GM18519 (cell line): ENCODE measurements around the gene CACNA1H.

ENCODE experiments used
- ATAC-seq: cut with Tn5 transposase; IDR thresholded peaks from one replicate; pipeline ENCODE4 v1.9.1; 2021; ENCODE audit warnings: mild to moderate bottlenecking, moderate library complexity; ENCODE audit not compliant: unreplicated experiment, low FRiP score

CACNA1H gene

DNA sequence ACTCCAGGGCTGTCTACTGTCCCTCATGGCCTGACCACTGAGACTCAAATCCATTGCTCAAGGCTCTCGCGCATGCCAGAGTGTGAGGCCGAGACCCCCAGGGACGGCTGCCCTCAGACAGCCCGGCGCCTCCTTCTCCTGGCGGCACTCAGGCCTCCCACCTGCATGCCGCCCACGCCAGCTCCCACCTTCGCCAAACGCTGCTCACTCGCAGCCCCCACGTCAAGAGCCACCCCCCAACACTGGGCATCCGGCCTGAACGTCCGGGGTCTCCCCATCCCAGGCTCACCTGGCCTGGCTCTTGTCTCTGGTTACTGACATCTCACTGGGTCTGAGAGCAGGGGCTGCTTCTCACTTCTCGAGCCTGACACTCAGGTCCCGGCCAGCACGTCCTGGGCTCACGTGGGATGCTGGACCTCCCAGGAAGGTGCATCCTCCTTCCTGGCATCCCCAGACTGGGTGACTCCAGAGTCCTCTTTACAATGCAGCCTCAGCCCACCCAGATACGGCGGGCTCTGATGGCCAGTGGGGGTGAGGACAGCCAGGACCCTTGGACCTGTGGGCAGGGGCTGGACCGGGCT is 12.2 kb upstream of the CACNA1H start:
- no peak for ATAC-seq

DNA sequence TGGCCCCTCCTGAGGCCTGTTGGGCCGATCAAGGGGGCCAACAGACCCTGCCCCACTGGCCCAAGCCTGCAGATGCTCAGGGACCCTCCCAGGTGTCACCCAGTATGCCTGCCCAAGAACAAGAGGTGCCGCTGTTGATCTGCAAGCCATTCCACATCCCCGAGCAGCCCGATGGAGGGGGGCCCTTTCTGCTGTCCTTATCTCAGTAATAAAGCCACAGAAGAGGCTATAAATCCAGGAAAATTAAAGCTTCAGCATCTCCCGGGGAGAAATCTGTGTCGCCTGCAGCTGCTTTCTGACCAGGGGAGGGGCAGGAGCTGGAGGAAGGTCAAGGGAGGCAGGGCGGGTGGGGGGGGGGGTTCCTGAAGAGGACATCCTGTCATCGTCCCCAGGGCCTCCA is 11.7 kb upstream of the CACNA1H start:
- ATAC-seq, result no peak

DNA sequence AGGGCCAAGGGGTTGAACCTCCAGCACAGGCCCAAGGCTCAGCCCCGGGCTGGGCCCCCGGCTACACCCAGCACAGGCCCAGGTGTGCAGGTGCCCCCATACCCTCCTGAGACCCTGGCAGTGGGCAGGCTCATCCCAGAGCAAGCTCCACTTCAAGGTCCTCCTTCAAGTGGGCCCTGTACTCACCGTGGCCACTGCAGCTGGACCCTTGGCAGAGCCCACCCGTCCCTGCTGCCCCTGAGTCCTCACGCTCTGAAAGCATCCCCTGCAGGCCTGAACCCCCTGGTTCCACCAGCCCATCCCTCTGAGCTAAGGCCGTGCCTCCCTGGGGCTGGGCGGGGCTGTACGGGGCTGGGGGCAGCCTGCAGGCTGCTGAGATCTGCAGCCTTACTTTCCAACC is 11.2 kb upstream of the CACNA1H start:
- no peak for ATAC-seq

DNA sequence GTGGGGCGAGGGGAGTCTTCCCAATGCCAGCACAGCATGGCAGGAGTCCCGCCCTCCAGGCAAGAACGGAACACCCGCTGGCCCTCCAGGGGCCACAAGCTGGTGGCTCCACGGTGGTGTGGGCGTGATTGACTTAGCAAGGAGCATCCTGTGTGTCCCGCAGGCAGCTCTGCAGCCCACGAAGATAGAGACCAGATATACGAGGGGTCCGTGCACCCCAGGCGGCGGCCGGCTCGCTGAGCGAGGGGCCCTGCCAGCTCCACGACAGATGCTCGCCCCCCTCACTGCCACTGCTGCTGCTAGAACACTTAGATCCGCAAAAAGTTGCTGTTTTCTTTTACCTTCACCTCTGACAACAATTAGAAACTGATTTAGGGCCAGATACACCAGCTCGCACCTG is 10.0 kb upstream of the CACNA1H start:
- no peak for ATAC-seq

DNA sequence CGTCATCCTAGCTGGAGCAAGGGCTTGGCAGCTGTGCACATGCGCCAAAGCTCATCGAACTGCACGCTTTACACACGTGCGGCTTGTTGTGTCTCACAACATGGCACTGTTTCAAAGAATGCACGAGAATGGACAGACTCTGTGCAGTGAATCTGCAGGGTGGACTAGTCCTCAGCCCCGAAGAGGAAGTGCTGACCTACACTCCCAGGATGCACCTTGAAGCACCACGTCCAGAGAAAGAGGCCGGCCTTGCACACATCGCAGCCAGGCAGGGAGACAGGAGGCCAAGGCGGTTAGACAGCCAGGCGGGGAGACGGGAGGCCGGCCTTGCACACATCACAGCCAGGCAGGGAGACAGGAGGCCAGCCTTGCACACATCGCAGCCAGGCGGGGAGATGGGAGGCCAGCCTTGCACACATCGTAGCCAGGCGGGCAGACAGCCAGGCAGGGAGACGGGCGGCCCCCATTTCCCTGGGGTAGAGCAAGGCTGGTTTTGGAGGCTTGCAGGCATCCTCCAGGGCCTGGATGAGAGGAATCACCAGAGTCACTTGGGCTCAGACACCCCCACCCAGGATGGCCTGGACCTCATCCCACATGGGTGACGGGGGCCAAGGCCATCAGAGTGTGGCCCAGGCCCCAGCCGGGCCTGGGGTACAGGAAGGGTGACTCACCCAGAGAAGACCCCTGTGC is 9.0 kb upstream of the CACNA1H start:
- no peak for ATAC-seq

DNA sequence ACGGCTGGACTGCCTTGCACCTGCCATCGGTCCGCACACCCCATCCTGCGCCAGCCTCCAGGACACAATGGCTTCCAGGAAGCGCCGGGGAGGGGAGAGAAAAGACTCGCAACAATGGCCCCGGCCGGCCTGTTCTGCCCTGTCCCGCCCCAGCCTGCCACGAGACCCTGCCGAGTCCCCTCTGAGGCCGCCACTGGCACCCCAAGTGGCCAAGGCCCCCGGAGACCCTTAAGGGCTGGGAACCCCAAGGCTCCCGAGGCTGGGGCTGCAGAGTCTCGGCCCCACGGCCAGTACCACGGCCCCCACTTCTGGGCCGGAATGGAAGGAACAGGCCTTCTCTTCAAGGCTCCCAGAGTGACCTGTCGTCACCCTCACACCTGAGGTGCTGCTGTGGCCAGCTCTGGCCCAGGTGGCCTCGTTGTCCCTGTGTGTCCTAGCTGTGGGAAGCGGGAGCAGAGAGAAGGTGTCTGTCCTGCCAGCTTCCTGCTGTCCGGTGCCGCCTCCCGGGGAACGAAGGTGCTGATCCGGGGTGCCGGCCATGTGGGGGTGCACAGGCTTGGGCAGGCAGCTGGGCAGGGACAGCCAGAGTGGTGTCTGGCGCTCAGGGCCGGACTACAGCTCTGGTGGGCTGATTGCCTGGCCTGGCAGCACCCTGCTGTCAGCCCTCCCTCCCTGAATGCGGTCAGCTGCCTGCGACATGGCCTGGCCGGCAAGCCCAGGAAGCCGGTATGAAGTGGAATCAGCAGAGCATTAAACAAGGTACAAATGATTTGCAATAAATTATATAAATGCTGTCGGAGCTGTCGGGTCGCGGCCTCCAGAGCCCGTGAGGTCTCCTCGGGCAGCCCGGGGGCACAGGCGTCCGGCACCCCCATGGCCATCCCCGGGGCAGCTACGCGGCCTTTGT is 8.2 kb upstream of the CACNA1H start:
- ATAC-seq, result no peak

DNA sequence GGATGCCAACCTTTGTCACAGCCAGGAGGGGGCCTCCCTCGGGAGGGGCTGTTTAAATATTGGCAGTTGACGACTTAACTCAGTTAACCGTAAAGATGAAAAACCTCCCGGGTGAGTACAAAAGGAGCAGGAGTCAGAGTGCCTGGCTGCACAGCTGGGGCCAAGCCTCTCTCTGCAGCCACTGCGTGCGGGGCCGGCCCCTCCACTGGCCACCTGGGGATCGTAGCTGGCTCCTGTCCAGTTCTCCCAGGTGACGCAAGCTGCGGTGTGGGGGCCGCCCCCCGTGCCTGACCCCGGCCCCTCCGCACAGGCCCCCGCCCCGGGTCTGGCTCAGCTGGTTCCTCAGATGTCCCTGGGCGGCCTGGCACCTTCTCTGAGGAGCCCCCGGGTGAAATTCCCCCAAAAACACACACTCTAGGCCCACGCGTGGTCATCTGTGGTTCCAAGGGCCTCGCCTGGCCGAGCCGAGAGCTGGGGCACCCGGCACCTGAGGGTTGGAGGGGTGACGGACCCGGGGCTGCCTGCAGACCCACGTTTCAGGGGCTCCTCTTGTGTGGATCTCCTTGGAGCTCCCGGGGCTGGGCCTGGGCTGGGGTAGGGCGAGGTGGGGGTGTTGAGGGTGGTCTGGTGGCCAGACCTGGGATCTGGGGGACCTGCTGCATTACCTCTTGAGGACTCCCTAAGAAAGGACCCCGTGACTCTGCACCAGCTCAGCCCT is 7.4 kb upstream of the CACNA1H start:
- no peak for ATAC-seq

DNA sequence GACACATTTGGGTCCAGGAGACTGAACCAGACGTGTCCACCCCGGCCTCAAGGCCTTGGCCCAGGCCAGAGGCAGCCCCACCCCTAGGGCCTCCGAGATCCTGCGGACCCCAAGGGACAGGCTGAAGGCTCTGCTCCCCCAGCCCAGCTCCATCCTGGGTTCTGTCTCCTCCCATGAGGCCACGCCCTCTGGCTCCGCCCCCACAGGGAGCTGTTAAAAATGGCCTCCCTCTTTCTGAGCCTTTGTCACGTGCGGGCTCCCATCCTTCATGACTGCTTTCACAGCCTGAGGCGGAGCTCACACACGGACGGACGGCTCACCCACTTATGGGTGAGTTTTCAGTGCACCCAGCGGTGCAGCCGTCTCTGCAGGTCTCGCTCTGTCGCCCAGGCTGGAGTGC is 6.5 kb upstream of the CACNA1H start:
- ATAC-seq, result no peak

DNA sequence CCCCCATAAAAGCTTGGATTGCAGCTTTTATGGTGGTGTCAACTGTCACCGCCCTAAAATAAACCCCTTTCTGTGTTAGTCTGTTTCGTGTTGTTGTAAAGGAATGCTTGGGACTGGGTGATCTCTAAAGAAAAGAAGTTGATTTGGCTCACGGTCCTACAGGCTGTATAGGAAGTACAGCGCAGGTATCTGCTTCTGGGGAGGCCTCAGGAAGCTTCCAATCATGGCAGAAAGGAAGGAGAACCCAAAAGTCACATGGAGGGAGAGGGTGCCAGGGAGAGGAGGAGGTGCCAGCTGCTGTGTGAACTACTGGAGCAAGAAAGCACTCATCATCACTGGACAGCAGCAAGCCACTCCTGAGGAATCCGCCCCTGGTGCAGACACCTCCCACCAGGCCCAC is 5.9 kb upstream of the CACNA1H start:
- no peak for ATAC-seq

DNA sequence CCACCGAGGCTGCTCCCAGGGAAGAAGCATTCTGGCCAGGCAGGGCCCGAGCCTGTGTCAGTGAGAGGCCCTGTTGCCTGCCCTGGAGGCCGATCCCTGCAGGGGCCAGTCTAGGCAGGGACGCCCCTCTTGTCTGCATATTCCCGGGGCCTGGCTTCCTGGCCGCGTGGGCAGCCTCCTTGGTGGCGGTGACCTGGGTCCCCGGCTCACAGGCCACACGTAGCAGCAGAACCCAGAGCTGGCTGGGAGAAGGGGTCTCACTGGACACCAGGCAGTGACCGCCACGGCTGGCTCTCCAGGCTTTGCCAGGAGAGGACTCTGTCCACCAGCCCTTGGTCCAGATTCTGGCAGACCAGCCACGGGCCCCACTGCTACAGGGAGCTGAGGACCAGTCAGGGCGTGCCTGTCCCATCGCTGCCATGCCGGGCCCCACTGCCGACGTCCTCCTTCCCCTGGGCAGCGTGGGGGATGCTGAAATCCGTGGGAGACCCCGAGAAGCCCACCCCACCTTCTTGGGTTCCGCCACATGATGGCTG is 3.7 kb upstream of the CACNA1H start:
- no peak for ATAC-seq

DNA sequence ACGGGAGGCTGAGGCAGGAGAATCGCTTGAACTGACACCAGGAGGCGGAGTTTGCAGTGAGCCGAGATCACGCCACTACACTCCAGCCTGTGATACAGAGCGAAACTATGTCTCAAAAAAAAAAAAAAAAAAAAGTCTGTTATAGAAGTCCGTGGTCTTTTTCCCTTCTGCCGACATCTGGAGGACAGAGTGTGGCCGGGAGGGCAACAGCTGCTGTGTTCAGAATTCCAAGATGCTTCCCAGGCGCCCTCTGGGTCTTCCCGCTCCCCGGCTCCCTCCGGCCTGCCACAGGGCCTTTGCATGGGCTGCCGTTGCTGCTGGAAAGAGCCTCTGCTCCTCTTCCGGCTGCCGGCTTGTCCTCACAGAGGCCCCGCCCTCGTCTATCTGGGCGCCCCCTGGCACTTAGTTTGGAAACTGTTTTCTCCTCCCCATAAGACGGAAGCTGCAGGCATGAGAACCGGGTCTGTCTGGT is 2.4 kb upstream of the CACNA1H start:
- no peak for ATAC-seq

DNA sequence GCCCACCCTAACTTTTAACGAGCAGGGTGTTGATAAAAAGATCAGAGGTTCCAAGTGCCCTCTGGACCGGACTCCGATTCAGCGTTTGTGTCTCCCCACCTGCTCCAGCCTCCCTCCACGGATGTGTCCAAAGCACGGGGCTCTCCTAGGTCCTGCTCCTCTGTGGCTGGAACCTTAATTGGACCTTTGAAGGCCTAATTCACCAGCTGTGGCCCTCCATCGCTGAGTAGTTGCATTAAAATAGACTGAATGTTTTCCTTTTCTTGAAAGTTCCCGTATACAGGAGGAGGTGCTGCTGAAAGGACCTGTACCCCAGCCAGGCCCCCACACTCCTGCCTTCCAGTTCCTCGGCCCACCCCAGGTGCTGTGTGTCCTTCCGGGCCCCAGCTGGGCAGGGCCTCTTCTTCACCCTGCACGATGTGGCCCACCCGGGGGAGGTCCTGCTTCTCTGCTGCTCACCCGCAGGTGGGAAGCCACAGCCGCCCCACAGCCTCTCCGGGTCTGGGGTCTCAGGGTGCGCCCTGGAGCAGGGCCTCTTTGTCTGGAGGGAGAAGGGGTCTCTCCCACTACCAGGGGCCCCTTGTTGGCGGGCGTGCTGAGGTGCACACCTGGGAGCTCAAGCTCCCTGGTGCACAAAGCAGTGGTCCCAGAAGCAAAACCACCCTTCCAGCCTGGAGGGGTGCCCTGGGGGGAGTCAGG is 1.3 kb upstream of the CACNA1H start:
- no peak for ATAC-seq

DNA sequence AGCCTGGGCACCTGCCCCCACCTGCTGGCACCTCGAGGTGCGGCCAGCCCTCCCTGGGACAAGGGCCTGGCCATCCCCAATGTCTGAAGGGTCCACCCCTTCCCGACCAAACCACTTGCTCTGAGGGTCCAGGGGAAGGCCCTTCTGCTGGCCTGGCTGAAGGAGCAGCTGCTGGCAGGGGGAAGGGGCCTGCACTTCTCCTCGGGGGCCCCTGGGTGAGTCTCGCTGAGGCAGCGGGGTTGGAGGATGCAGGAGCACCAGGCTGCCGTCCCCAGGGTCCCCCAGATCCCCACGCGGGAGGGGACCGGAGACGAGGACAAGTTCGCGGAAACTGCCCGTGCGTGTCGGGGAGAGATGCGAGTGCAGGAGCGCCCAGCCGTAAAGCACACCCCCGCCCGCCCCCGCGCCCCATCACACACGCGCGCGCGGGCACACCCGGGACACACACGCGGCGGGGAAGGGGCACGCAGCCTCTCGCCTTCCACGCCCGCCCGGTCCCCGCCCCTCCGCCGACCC is 725 bp upstream of the CACNA1H start:
- ATAC-seq, result no peak

DNA sequence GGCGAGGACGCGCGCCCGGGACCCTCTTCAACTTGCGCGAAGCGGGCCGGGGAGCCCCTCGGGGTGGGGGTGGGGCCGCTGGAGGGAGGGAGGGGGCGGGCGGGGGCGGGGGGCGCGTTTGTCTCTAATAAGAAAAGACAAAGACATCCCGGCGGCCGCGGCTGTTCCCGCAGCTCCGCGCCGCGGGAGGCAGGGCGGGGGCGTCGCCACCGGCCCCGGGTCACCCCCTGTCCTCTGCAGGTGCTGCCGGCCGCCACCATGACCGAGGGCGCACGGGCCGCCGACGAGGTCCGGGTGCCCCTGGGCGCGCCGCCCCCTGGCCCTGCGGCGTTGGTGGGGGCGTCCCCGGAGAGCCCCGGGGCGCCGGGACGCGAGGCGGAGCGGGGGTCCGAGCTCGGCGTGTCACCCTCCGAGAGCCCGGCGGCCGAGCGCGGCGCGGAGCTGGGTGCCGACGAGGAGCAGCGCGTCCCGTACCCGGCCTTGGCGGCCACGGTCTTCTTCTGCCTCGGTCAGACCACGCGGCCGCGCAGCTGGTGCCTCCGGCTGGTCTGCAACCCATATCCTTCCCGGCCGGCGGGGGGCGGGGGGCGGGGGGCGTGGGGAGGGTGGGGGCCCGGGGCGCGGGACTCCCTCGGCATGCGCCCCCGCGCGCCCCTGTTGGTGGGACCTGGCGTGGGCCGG is 714 bp downstream of the CACNA1H start:
- ATAC-seq, result no peak

DNA sequence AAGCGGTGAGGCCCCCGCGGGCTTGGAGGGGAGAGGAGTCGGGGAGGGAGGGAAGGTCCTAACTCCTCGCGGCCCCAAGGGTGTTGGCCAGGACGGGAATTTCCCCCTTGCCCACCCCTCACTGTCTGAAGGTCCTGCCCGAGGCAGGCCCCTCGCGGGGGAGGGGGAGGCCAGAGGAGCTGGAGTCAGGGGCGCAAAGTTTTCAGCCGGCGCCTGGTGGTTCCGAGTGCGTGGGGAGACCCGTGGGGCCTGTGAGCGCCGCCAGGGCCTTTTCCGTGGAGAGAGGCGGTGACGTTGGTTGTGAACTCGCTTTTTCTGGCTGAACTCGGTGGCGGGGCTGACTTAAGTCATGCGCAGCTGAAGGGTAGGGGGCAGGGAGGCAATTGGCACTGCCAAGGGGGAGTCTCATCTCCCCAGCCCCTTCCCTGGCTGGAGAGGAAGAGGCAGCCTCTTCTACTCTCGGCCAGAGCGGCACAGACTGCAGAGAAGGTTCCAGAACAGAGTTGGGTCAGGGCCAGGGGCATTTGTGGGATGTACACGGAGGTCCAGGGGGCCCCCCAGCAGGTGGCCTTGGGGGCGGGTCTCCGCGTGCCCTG is 1.5 kb downstream of the CACNA1H start:
- no peak for ATAC-seq

DNA sequence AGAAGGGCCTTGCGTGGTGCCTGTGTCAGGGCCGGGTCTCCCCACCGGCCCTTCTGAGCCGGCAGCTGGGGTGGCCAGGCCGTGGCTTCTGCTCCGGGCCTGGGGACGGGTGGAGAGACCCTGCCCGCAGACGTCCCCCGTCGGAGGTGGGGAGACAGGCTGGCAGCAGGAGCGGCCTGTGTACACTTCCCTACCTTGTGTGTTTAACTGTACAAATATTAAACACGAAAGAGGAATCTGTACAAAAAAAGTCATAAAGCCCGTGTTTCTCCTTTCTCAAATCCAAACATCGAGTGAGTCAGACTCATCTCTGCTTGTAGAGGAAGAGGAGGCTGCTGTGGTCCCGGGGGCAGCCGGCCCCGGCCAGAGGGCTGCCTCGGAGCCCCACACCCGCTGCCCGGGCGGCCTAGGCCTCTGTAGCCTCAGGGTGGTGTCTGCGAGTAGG is 2.0 kb downstream of the CACNA1H start:
- ATAC-seq, result no peak

DNA sequence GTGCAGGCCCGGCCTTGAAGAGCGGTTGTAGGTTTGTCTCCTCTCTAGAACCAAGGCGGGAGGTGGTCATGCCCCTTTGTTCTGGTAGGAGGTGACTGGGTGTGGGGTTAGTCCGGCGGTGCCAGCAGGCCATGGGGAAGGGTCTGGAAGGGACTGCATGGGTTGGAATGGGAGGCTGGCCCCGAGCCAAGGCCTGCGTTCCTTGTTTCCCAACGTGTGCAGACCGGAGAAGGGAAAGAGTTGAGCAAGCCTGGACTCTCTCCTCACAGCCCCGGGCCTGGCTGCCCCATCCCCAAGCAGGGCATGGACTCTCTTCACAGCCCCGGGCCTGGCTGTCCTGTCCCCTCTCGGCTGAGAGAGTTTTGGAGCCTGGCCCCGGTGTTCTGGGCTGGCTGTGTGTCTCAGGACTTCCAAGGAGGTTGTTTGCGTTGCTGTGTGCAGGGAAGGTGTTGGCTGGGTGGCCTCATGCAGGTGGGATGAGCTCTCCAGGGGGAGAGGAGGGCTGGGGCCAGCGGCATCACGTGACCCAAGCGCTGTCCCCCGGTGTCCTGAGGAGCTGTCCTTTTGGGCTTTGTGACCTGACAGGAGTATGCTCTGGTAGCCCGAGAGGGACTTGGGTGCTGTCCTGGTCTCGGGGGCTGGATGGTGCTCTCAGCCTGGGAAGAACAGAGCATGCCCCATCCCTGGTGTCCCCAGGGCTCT is 2.6 kb downstream of the CACNA1H start:
- no peak for ATAC-seq
